Upper lobe of left lung (tissue), 6 donors: ENCODE data around the gene KRT74. TPM values are rescaled to one million over a fixed set of nuclear protein-coding genes. Genes with fewer than 3 reads are reported as not detected.
A peak's percentile ranks its signal among the peaks of the same experiment; 100 is the strongest.

Experiments
- ATAC-seq, 2 donors: fragments of 200-7000 bp; cut with Tn5 transposase; one replicate each; pipeline ENCODE4 v1.9.1; 2022; ENCODE audit warnings: mild to moderate bottlenecking in 2 of 2, moderate library complexity in 2 of 2; ENCODE audit not compliant: low FRiP score in 2 of 2
- DNase-seq, 2 donors: peaks; one replicate each; pipeline ENCODE4 v3.0.0-alpha.2; 2019 to 2020
- H3K27ac ChIP-seq, 4 donors: fragments of 200-600 bp; sonication (generic); one replicate each; pipeline ENCODE4 v1.5.1; 2016 to 2019
- H3K27me3 ChIP-seq, 4 donors: fragments of 200-600 bp; sonication (generic); one replicate each; pipeline ENCODE4 v1.5.1; 2017 to 2019
- H3K36me3 ChIP-seq, 4 donors: fragments of 200-600 bp; sonication (generic); one replicate each; pipeline ENCODE4 v1.5.1; 2016 to 2019
- H3K4me1 ChIP-seq, 4 donors: fragments of 200-600 bp; sonication (generic); one replicate each; pipeline ENCODE4 v1.5.1; 2018 to 2019
- H3K4me3 ChIP-seq, 4 donors: fragments of 200-600 bp; sonication (generic); one replicate each; pipeline ENCODE4 v1.5.1; 2017 to 2019; ENCODE audit warnings: mild to moderate bottlenecking in 2 of 4, moderate library complexity in 1 of 4
- H3K9me3 ChIP-seq, 4 donors: fragments of 200-600 bp; sonication (generic); one replicate each; pipeline ENCODE4 v1.5.1; 2018 to 2019
- CTCF ChIP-seq, 6 experiments: fragments of 450-650 bp in 4 of 6; fragments of 200-600 bp in 2 of 6; sonication (generic) in 2 of 6; IDR thresholded peaks; one replicate each; pipeline ENCODE4 v1.5.1; 2016 to 2019; ENCODE audit warnings: antibody characterized with exemption in 6 of 6
- EP300 ChIP-seq, 4 donors: sonication (generic); formaldehyde crosslinking; IDR thresholded peaks; one replicate each; pipeline ENCODE4 v1.5.1; 2017; ENCODE audit warnings: antibody characterized with exemption in 4 of 4, control low read depth in 2 of 4
- POLR2A ChIP-seq, 4 donors: fragments of 450-650 bp; IDR thresholded peaks; one replicate each; pipeline ENCODE4 v1.5.1; 2016 to 2017; ENCODE audit warnings: antibody characterized with exemption in 4 of 4, mild to moderate bottlenecking in 2 of 4
- POLR2AphosphoS5 ChIP-seq, 2 donors: sonication (generic); formaldehyde crosslinking; IDR thresholded peaks; one replicate each; pipeline ENCODE4 v1.5.1; 2017; ENCODE audit warnings: antibody characterized with exemption in 2 of 2
- WGBS, 2 donors: methylation state at CpG; one replicate each; pipeline ENCODE4 v1.1.5; 2017 to 2018; 5-methylcytosine and 5-hydroxymethylcytosine counted together
- total RNA-seq, 6 donors: library from RNA; depleted of rRNA in 4 of 6; stranded (reverse); fragments of >200 nt in 4 of 6; gene quantifications; one replicate each; pipeline versions ENCODE4 v1.1.0 to v1.2.1, GENCODE V29; 2016 to 2021
- donor health status: DM: no; HTN: no; CAD: no; lungs with moderate emphysema.
- donor health status: DM: no; HTN: yes; CAD: no; lungs with severe emphysema.

KRT74 gene
- total RNA-seq, 6 donors from 2014 or later: not detected

GRCh38 chr12:52515927-52516831, 57.5 kb downstream of the KRT74 start:
- no peaks in the 10 kb centered on the region for H3K36me3 ChIP-seq
- WGBS, 2 donors: 85% methylated on average over 15 of the region's 15 CpGs
- H3K27me3 ChIP-seq: peaks cover 0 to 3% (median 0%) of the 10 kb centered on the region in 4 donors
- no peaks in the 10 kb centered on the region for H3K9me3 ChIP-seq
- DNase-seq: peak in 1 of 2 donors; percentile 54
- TF ChIP-seq CTCF (IDR thresholded peaks at IDR 0.05) (no peak), POLR2A (IDR thresholded peaks at IDR 0.05) (no peak), EP300 (IDR thresholded peaks at IDR 0.05) (no peak), POLR2AphosphoS5 (IDR thresholded peaks at IDR 0.05) (no peak)
- H3K4me1 ChIP-seq: no peaks in the 10 kb centered on the region
- H3K27ac ChIP-seq: no peak overlapping the region
- H3K4me3 ChIP-seq: no peak overlapping the region
- no peak for ATAC-seq

Other genes with a start within 250 kb of the KRT74 start
- gene KRT85, start 206.4 kb downstream of the KRT74 start, total RNA-seq: not detected
- gene KRT84, start 188.2 kb downstream of the KRT74 start, total RNA-seq: not detected
- gene KRT82, start 167.5 kb downstream of the KRT74 start, total RNA-seq: not detected
- not detected for gene KRT75, start 139.5 kb downstream of the KRT74 start, total RNA-seq
- gene KRT6B, start 121.7 kb downstream of the KRT74 start, total RNA-seq: under 1 TPM in 1 of 6 donors, not detected in 5; 0.17 TPM
- not detected for gene KRT6C, start 100.0 kb downstream of the KRT74 start, total RNA-seq
- 1 to 10 TPM in 4 of 6 donors, under 1 TPM in 1, not detected in 1; 0.61 to 4.5 (median 1.4) TPM for gene KRT6A, start 80.6 kb downstream of the KRT74 start, total RNA-seq
- gene KRT5, start 53.4 kb downstream of the KRT74 start, total RNA-seq: 10 to 100 TPM in 1 of 6 donors, 1 to 10 TPM in 3, not detected in 2; 3.6 to 43.3 (median 4.8) TPM
- gene KRT71, start 20.7 kb downstream of the KRT74 start, total RNA-seq: not detected
- under 1 TPM in 2 of 6 donors, not detected in 4; 0.11 to 0.37 TPM for gene KRT72, start 27.6 kb upstream of the KRT74 start, total RNA-seq
- gene KRT73, start 44.7 kb upstream of the KRT74 start, total RNA-seq: under 1 TPM in 2 of 6 donors, not detected in 4; 0.15 to 0.55 TPM
- gene KRT2, start 78.4 kb upstream of the KRT74 start, total RNA-seq: not detected
- 1 to 10 TPM in 1 of 6 donors, under 1 TPM in 1, not detected in 4; 0.37 to 2.4 TPM for gene KRT1, start 106.6 kb upstream of the KRT74 start, total RNA-seq
- gene KRT77, start 129.7 kb upstream of the KRT74 start, total RNA-seq: not detected
- gene KRT76, start 203.5 kb upstream of the KRT74 start, total RNA-seq: not detected
- gene KRT3, start 222.3 kb upstream of the KRT74 start, total RNA-seq: not detected
- gene KRT4, start 240.3 kb upstream of the KRT74 start, total RNA-seq: 10 to 100 TPM in 4 of 6 donors, 1 to 10 TPM in 2; 2.1 to 36.1 (median 15.1) TPM